GM18499 (cell line): Measurements from ENCODE around the gene APOL1.
"Not testable (repeated sequence)": the region's sequence is repeated elsewhere in the genome, so short reads cannot be mapped to it uniquely, and the experiment has no call there.

Experiments used
- ATAC-seq: cut with Tn5 transposase; IDR thresholded peaks from one replicate; pipeline ENCODE4 v1.9.1; 2021; ENCODE audit warnings: moderate number of reproducible peaks; ENCODE audit not compliant: insufficient read depth, unreplicated experiment

The APOL1 gene

DNA sequence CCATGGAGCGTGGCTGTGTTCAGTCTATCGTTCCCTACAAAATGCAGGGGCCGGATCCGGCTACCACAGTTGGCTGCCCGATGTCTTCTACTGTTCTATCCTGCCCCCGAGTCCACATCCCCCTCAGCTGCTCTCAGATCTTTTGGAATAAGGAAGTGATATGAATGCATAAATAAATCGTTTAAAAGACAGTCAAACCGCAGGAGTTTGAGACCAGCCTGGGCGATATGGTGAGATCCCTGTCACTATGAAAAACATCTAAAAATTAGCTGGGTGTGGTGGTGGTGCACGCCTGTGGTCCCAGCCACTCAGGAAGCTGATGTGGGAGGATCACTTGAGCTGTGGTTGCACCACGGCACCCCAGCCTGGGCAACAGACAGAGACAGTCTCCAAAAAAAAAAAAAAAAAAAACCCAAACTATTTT lies 37.0 kb downstream of the APOL1 start:
- not testable (repeated sequence) for ATAC-seq

DNA sequence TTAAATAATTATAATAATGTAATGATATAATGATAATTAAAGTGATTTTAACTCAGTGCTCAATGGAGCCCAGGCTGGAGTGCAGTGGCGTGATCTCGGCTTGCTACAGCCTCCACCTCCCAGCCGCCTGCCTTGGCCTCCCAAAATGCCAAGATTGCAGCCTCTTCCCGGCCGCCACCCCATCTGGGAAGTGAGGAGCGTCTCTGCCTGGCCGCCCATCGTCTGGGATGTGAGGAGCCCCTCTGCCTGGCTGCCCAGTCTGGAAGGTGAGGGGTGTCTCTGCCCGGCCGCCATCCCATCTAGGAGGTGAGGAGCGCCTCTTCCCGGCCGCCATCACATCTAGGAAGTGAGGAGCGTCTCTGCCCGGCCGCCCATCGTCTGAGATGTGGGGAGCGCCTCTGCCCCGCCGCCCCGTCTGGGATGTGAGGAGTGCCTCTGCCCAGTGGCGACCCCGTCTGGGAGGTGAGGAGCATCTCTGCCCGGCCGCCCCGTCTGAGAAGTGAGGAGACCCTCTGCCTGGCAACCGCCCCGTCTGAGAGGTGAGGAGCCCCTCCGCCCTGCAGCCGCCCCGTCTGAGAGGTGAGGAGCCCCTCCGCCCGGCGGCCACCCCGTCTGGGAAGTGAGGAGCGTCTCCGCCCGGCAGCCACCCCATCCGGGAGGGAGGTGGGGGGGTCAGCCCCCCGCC lies 37.6 kb downstream of the APOL1 start:
- ATAC-seq, result not testable (repeated sequence)

DNA sequence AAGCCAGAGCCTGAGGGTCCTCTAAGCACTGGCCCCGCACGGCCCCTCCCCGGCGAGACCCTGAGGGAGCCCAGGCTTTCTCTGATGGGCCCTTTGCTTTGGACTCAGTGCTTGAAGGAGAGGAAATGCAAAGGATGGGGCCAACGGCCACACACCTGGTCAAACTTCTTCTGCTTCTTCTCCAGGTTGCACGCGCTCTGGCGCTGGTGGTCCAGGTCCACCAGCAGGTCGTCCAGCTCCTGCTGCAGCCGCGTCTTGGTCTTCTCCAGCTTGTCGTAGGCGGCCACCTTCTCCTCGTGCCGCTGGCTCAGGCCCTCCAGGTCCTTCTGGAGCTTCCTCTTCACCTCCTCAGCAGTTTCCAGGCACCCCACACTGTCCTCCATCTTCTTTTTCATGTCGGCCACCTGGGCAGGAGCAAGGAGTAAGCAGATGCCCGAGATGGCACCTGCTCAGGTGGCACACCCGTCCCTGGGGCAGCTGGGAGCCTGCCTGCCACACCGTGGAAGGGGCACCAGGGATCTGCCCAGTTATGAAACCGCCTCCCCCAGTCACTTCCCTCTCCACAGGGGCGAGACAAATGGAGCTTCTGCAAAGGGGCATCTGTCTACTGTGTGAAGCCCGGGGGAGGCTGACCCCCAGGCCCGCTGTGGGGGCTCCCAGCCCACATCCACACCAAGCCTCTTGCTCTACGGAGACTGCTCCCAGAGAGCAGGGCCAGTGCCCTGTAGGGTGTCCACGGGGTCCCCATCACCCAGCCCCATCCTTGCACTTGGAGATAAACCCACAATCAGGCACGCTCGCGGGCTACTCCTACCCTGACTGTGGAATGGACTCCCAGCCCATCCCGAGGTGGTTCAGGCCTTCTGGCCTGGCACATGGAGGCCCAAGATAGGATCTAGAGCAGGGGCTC lies 39.2 kb downstream of the APOL1 start:
- ATAC-seq, result no peak

DNA sequence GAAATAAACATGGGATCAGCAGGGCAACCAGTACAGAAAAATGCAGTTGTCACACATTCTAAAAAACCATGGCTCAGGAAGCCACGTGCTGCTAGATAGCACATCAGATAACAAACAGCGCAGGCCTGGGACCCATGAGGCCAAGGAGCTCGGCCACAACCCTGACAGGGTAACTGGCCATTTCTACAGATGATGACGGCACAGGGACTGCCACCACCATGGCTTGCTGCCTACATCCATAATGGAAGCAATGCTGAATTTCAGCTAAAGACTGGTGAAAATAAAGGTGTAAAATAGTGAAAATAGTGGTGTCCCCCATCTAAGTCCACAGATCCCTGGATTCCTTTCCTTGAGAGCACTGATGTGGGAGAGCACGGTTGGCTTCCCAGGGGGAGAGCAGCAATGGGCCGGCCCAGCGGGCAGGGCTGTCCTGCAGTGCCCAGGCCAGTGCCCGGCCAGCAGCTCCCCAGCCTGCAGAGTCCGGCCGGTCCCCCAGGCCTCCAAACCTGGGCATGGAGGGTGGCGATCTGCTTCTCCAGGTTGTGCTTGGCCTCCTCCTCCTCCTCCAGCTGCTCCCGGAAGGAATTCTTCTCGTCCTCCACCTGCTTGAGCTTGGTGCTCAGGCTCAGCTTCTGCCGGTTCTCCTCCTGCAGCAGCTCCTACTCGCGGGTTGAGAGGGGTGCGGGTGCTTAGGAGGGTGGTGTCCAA lies 40.0 kb downstream of the APOL1 start:
- ATAC-seq, result no peak

DNA sequence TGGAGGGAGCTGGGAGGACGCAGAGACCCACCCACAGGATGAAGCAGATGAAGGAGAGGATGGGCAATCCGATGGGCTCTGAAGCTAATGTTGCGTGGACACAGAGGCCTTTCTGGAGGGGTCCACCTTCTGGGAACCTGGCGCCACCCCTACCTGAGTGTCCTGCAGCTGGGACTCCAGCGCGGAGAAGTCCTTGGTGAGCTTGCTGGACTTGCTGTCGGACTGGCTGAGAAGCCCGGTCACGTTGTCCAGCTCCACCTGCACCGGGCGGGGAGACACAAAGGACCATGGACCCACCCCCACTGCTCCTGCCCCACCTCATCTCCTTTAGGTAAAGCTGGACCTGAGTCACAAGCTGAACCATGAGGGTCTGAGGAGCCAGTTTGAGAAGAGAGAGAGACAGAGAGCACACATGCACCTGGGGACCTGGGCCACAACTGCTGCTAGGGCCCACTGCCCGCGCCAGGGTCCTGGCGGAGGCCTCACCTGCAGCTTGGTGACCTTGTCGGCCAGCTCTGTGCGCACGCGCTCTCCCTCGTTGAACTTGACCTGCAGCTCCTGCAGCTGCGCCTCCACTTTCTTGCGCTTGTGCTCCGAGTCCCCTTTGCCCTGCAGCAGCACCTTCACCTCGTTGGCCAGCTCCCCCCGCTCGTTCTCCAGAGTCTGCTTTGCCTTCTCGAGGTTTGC lies 40.8 kb downstream of the APOL1 start:
- ATAC-seq, result no peak

DNA sequence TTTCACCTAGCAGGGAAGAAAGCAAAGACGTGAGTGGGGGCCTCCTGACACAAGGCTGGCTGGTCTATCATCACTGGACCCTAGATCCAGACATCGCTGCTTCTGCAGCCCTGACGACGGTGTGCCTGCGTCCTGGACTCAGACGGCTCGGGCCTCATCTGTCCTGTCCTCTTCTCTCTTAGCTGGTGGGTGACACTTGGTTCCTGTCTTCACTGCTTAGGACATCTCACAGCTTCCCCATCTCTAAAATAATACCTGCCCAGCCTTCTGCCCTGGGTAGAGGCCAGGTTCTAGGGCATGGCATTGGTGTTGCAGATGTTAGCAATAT lies 41.3 kb downstream of the APOL1 start:
- ATAC-seq, result no peak

DNA sequence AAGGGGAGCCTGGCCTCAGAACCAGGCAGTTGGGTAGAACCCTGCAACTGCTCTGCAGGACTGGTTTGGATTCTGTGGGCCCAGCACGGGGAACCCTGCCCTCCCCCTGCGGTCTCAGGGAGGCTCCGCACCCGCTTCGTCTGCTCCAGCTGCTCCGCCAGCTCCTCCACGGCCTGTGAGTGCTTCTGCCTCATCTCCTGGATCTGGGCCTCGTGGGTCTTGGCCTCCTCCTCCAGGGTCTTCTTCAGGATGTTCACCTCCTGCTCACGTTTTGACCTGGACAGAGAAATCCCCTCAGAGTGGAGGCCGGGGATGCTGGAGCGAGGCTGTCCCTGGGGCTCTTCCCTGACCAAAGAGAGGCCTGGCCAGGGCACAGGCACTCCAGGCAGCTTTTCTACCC lies 41.9 kb downstream of the APOL1 start:
- no peak for ATAC-seq

DNA sequence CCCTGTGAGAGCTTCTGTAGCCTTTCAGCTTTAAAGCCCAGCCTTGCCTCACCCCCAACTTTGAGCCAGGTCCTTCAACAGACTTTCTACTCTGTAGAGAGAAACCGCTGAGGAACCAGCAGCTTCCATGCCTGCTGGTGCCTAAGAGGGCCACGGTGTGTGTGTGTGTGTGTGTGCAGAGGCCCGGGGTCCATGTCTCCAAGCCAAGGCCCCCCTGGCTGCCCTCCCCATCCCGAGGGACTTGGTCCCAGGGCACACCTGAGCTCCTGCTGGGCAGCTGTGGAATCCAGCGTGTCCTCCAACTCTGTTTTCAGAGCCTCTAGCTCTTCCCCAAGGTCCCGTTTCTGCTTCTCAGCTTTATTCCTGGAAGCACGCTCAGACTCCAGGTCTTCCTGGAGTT lies 42.3 kb downstream of the APOL1 start:
- ATAC-seq, result no peak

DNA sequence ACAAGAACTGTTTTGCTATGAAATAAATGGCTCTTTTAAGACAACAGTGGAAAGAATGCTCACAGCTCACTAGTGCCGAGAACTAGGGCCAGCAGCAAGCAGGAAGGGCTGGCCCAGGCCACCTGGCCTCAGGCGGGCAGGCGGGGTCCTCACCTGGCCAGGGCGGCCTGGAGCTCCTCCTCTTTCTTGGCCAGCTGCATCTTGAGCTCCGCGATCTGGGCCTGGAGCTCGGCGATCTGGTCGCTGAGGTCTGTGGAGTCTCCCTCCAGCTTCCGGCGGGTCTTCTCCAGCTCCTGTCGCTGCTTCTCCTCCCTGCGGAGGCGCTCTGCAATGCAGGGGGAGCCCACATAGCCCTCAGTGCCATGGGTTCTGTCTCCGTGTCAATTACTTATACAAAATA lies 43.8 kb downstream of the APOL1 start:
- ATAC-seq, result no peak

DNA sequence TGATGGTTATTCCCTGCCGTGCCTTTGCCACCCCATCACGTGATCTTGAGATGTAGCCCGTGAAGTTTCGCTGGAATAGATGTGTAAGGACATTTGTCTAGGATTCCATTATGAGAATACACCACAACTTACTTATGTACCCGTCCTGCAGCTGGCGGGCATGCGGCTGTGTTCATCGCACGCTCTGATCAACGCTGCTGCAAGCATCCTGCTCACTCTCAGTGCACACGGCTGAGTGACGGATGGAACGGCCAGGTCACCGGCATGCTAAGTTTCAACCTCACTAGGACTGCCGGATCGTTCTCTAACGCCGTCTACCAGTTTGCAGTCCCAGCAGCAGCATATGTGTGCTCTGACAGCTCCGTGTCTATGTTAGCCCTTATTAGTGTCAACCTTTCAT lies 44.6 kb downstream of the APOL1 start:
- no peak for ATAC-seq

DNA sequence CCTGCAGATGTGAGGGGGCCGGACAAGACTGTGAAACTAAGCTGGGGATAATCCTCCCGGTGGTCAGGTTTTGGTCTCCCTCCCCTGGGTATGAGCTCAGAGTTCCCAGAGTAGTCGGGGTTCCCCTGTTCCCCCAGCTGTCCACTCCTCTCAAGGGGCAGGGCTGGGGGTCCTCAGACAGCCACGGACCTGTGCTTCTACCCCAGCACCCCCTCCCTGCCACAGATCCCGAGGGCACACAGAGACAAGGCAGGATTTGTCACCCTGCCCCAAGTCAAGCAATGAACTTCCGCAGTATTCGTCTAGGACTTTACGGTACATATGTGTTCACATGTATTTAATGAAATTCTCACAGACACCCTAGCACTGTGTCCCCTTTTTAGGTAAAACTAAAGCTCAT lies 45.2 kb downstream of the APOL1 start:
- ATAC-seq, result no peak

DNA sequence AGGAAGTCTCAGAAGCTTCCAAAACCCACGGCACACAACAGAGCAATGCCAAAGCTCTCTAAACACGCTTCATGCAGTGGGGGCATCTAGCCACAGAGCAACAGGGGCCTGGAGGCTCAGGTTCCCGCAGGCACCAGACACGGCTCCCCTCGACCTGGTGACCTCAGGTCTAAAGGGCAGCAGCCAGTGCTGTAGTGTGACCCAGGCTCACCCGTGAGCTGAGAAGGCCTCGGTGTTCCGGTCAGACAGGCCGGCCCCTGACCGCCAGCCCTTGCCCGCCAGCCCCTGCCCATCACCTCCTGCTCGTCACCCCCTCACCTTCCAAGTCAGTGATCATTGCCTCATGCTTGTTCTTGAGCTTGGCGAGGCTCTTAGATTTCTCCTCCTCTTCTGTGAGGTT lies 45.7 kb downstream of the APOL1 start:
- no peak for ATAC-seq

DNA sequence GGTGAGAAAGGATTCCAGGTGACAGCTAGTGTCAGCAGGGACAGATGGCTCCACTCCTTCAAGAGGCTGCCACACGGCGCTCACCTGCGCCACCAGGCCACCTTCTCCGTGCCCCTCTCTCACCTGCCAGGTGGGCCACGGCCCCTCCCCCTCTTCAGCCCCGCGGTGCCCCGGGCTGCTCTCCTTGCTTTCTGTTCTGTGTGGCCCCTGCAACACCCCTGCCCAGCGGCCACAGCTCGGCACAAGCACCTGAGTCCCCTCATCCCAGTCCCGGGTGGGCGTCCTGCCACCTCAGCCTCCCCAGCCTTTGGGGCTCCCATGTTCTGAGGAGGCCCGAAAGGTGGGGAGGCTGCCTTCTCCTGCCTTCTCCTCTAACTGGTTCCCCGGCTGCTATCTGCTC lies 46.4 kb downstream of the APOL1 start:
- no peak for ATAC-seq

DNA sequence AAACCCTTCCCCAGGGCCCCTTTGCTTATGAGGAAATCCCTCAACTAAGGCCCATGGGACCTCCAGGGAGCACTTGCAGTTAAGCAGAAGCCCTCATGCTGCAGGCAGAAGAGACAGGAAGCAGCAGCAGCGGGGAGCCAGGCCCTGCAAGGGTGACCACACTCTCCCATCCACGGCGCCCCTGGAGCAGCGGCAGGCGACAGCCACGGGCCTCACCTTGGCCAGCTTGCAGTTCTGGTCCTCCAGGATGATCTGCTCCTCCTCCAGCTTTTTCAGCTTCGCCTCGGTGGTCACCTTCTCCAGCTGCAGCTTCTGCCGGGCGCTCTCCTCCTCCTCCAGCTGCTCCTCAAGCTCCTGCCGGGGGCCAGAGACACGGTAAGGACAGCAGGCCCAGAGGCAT lies 47.0 kb downstream of the APOL1 start:
- ATAC-seq, result no peak

DNA sequence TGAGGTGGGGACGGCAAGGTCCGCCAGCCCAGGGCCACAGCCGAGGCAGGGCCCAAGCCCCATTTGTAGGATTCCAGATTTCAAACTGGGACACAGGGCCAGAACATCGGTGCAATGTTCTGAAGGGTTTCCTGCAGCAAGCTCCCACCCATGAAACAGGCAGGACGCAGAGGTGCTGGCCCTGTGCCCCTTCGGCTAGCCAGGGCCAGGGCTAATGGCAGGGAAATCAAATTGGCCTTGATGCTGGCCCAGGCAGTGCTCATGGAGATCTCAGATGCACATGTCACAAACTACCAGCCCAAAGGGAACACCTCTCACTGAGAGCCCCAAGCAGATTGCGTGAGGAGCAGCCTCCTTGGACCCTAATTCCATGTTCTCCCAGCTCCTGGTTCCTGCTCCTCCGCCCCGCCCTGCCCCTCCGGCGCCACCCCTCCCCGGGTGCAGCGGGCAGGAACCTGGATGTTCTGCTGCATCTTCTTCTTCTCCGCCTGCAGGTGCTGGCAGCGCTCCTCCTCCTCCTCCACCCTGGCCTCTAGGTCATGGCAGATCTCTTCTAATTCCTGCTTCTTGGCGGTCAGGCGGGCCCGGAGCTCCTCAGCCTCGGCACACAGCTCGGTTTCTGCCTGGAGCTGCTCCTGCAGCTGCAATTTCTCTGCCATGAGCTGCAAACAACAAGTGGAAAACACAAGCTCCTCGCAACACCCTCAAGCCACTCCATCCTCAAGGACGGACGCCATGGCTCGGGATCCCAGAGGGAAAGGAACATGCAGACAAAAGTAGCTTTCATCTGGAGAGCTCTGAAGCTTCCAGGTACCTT lies 47.7 kb downstream of the APOL1 start:
- no peak for ATAC-seq

DNA sequence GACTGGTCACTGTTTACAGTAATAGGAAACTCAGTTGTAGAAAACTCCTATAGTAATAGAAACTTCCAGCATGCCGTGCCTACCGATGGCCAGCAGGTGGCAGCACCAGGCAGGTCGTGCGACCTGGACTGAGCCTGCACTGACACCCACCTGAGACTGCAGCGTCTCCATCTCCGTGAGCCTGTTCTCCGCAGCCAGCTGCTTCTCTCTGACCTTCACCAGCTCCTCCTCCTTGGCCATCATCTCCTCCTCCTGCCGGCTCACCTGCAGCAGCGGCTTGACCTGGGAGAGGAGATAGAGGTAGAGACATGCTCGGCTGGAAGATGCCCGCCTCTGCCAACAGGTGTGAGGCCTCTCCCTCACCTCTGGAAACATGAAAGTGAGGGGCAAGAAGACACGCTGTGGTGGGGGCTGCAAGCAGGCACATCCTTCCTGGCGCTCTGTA lies 48.5 kb downstream of the APOL1 start:
- ATAC-seq, result no peak

DNA sequence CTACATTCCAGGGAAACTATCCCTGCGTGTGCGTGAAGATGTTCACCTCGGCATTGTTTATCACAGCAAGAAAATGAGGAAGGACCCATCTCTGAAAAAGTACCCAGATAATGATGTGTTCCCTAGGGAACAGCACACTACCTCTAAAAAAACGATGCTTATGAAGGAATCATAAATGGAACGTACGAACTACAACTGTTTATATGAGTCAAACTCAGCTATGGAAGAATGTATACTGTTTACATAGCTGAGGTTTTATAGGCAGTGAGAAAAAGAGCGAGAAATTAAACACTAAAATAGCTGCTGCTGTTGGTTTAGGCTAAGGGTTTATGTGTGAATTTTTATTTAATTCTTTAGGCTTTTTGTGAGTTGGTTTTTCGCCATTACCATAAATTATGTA lies 48.9 kb downstream of the APOL1 start:
- ATAC-seq, result no peak

DNA sequence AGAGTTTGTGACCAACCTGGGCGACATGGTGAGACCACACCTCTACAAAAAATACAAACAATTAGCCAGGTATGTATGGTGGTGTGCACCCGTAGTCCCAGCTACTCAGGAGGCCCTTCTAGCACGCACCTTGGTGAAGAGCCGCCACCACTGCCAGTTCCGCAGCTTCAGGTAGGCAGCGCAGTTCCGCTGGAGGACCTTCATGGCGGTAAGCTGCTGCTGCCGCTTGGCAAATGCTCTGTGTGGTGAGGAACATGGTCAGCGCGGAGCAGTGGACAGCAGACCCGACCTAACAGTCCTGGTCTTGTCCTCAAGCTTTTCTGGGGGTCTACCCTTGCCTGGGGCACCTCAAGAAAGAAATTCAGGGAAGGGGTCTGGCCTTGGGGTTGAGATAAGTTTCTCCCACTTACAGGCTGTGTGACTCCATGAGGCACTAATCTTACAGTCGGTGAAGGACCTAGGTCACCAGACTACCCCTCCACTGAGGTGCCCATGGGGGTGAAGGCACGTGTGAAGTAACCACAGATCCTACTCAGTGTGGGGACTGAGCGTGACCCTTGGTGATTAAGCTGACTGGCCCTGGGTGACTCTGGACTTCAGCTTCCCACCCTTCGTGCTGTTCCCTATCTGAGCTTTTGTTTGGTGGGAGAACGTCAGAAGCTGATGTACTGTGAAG lies 49.6 kb downstream of the APOL1 start:
- no peak for ATAC-seq

DNA sequence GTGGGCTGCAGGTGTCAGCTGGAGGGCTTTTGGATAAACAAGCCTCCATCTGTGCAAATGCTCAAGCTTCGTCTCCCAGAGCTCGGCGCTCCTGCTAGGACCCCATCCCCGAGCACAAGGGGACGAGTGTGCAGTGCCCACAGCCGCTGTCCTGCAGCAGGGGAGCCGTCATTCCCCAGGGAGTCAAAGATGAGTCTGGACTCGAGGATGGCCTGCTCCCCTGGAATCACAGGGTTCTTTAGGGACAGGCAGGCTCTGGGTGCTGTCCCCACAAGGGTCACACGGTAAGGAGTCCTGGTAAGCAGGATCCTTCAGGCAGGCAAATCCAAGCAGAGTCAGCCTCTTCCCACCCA lies 50.2 kb downstream of the APOL1 start:
- ATAC-seq, result no peak
